HepG2 (cell line): ENCODE results near the gene ZCCHC24. TPM values are rescaled to one million over a fixed set of nuclear protein-coding genes. Genes with fewer than 3 reads are reported as not detected.
A peak's percentile ranks its signal among the peaks of the same experiment; 100 is the strongest.

Experiments used
- ADNP ChIP-seq: sonication (generic); formaldehyde crosslinking; IDR thresholded peaks from 2 replicates; pipeline ENCODE4 v1.4.0; 2020; ENCODE audit warnings: missing genetic modification reagents
- CAMTA2 ChIP-seq: sonication (generic); formaldehyde crosslinking; IDR thresholded peaks from 2 replicates; pipeline ENCODE4 v1.4.0; 2020; ENCODE audit warnings: mild to moderate bottlenecking, missing genetic modification reagents, borderline replicate concordance
- CEBPG ChIP-seq: IDR thresholded peaks from 2 replicates; pipeline ENCODE4 v1.6.1; 2016
- HOXA9 ChIP-seq: sonication (generic); formaldehyde crosslinking; IDR thresholded peaks from 2 replicates; pipeline ENCODE4 v1.8.1; 2022; ENCODE audit warnings: missing genetic modification reagents, mild to moderate bottlenecking, moderate library complexity, borderline replicate concordance
- KLF13 ChIP-seq: sonication (generic); formaldehyde crosslinking; IDR thresholded peaks from 2 replicates; pipeline ENCODE4 v1.4.0; 2020; ENCODE audit warnings: mild to moderate bottlenecking, missing genetic modification reagents
- MAFF ChIP-seq: IDR thresholded peaks from 2 replicates; pipeline ENCODE4 v1.6.1; 2011; ENCODE audit warnings: low read depth, low read length, improper control_type of control experiment
- NR2C2 ChIP-seq: sonication (generic); formaldehyde crosslinking; IDR thresholded peaks from 2 replicates; pipeline ENCODE4 v1.4.0; 2020; ENCODE audit warnings: missing genetic modification reagents, mild to moderate bottlenecking, moderate library complexity, borderline replicate concordance
- PAWR ChIP-seq: sonication (generic); formaldehyde crosslinking; IDR thresholded peaks from 2 replicates; pipeline ENCODE4 v1.4.0; 2020; ENCODE audit warnings: missing genetic modification reagents, mild to moderate bottlenecking, borderline replicate concordance
- RBAK ChIP-seq: sonication (generic); formaldehyde crosslinking; IDR thresholded peaks from 2 replicates; pipeline ENCODE4 v1.5.1; 2020; ENCODE audit warnings: mild to moderate bottlenecking, missing genetic modification reagents
- RNF2 ChIP-seq: fragments of 450-650 bp; conservative IDR thresholded peaks from 2 replicates; pipeline ENCODE4 v1.6.1; 2016; ENCODE audit warnings: low read depth
- SP4 ChIP-seq: sonication (generic); formaldehyde crosslinking; IDR thresholded peaks from 2 replicates; pipeline ENCODE4 v1.8.1; 2023; ENCODE audit warnings: mild to moderate bottlenecking, missing genetic modification reagents
- STAT5B ChIP-seq: sonication (generic); formaldehyde crosslinking; IDR thresholded peaks from 2 replicates; pipeline ENCODE4 v1.4.0; 2020; ENCODE audit warnings: missing genetic modification reagents
- YEATS4 ChIP-seq: sonication (generic); formaldehyde crosslinking; IDR thresholded peaks from 2 replicates; pipeline ENCODE4 v1.4.0; 2020; ENCODE audit warnings: missing genetic modification reagents, borderline replicate concordance
- ZNF614 ChIP-seq: IDR thresholded peaks from 2 replicates; pipeline ENCODE4 v1.6.1; 2018; ENCODE audit warnings: missing biosample characterization, missing genetic modification reagents, inconsistent platforms, borderline replicate concordance
- ZNF660 ChIP-seq: sonication (generic); formaldehyde crosslinking; IDR thresholded peaks from 2 replicates; pipeline ENCODE4 v1.5.1; 2020; ENCODE audit warnings: mild to moderate bottlenecking, low read depth, missing genetic modification reagents, borderline replicate concordance
- ZNF777 ChIP-seq: sonication (generic); formaldehyde crosslinking; IDR thresholded peaks from 2 replicates; pipeline ENCODE4 v1.4.0; 2020; ENCODE audit warnings: missing genetic modification reagents
- ZNF780A ChIP-seq: sonication (generic); formaldehyde crosslinking; IDR thresholded peaks from 2 replicates; pipeline ENCODE4 v1.8.0; 2022; ENCODE audit warnings: mild to moderate bottlenecking, missing genetic modification reagents, moderate library complexity
- polyA plus RNA-seq, 8 experiments: library from polyadenylated mRNA; depleted of rRNA in 3 of 8; stranded (reverse) in 7 of 8; unstranded in 1 of 8; fragments of >200 nt; fragmentation: Illumina TruSeq in 4 of 8; extraction: Trizol in 4 of 8; gene quantifications; 2 replicates each; pipeline versions ENCODE4 v1.2.1 to v1.2.3, GENCODE V29; 2011 to 2016; ENCODE audit warnings: low read depth in 4 of 8, missing spikeins in 1 of 8, mixed read lengths in 1 of 8; ENCODE audit not compliant: insufficient read depth in 1 of 8
- total RNA-seq, 5 experiments: library from RNA; depleted of rRNA; stranded (reverse); fragments of >200 nt; fragmentation: Illumina TruSeq; extraction: Trizol; gene quantifications; 2 replicates each; pipeline ENCODE4 v1.2.3, GENCODE V29; 2016; ENCODE audit warnings: low read depth in 1 of 5
- TF ChIP-seq, protein P1 (sequence below): sonication (generic); formaldehyde crosslinking; IDR thresholded peaks from 2 replicates; pipeline ENCODE4 v1.8.0; 2022; ENCODE audit warnings: missing genetic modification reagents, mild to moderate bottlenecking, moderate library complexity, borderline replicate concordance
- TF ChIP-seq, protein P2 (sequence below): sonication (generic); formaldehyde crosslinking; IDR thresholded peaks from 2 replicates; pipeline ENCODE4 v1.4.0; 2020; ENCODE audit warnings: missing genetic modification reagents
- TF ChIP-seq, protein P3 (sequence below): sonication (generic); formaldehyde crosslinking; IDR thresholded peaks from 2 replicates; pipeline ENCODE4 v1.5.1; 2020; ENCODE audit warnings: missing genetic modification reagents, mild to moderate bottlenecking, borderline replicate concordance
- TF ChIP-seq, protein P4 (sequence below): sonication (generic); formaldehyde crosslinking; IDR thresholded peaks from 2 replicates; pipeline ENCODE4 v1.4.0; 2020; ENCODE audit warnings: missing genetic modification reagents

ZCCHC24 gene
- total and polyA plus RNA-seq, 2 of the 13 experiments (the other 11 are each of a cell fraction or from before 2014, with no cell fraction given): 3.1 to 7.9 TPM

DNA sequence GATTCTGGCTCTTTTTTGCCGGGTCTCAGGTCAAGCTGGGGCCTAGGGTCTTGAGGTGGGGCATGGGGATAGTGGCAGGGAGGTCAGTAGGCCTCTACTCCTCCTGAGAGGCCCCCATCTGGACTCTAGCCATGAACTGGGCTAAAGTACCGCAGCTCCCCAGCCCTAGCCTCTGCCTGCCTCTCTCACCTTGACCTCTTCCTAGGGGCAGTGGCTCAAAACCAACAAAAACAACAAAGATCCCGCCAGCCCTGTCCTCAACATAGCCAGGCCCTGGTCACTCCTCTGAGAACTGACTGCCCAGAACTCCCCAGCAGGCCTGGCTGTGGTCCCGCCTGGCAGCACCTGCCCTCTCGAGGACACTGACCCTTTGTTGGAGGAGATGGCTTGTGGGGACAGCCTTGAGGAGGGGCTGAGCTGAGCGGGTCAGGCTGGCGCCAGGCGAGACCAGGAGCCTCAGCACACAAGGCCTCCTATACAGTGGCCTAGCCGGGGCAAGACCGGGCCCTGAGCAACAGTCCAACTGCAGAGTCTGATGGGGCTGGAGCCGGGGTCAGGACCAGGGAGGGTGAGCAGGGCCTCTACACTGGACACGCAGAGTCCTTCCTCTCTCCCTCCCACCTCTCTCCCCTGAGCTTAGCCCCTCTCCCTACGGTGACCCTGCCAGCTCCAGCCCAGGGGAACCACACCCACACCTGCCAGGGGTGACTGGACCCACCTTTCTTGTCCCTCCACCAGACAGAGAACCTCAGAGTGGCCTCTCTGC is 109.8 kb downstream of the ZCCHC24 start (continued):
- TF ChIP-seq, protein P1, sequence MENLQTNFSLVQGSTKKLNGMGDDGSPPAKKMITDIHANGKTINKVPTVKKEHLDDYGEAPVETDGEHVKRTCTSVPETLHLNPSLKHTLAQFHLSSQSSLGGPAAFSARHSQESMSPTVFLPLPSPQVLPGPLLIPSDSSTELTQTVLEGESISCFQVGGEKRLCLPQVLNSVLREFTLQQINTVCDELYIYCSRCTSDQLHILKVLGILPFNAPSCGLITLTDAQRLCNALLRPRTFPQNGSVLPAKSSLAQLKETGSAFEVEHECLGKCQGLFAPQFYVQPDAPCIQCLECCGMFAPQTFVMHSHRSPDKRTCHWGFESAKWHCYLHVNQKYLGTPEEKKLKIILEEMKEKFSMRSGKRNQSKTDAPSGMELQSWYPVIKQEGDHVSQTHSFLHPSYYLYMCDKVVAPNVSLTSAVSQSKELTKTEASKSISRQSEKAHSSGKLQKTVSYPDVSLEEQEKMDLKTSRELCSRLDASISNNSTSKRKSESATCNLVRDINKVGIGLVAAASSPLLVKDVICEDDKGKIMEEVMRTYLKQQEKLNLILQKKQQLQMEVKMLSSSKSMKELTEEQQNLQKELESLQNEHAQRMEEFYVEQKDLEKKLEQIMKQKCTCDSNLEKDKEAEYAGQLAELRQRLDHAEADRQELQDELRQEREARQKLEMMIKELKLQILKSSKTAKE (CRISPR knock-in tag): peak; percentile 98
- TF ChIP-seq RBAK (CRISPR knock-in tag) (no peak), HOXA9 (no peak), ZNF614 (peak; percentile 93), NR2C2 (CRISPR knock-in tag) (peak; percentile 91), SP4 (CRISPR knock-in tag) (0 out of 2 replicates have a peak, but pooled peaks have one; percentile 57), MAFF (no peak), ZNF780A (CRISPR knock-in tag) (peak; percentile 44; the same call in 1 of the 2 replicates), PAWR (CRISPR knock-in tag) (no peak), STAT5B (CRISPR knock-in tag) (no peak), KLF13 (CRISPR knock-in tag) (no peak), CEBPG (CRISPR knock-in tag) (peak; percentile 20; the same call in 1 of the 2 replicates), YEATS4 (CRISPR knock-in tag) (no peak; the same call in 1 of the 2 replicates), ADNP (CRISPR knock-in tag) (no peak), RNF2 (peak; percentile 59; the same call in 1 of the 2 replicates), ZNF660 (CRISPR knock-in tag) (no peak), ZNF777 (CRISPR knock-in tag) (no peak), CAMTA2 (no peak)
- TF ChIP-seq, protein P2, sequence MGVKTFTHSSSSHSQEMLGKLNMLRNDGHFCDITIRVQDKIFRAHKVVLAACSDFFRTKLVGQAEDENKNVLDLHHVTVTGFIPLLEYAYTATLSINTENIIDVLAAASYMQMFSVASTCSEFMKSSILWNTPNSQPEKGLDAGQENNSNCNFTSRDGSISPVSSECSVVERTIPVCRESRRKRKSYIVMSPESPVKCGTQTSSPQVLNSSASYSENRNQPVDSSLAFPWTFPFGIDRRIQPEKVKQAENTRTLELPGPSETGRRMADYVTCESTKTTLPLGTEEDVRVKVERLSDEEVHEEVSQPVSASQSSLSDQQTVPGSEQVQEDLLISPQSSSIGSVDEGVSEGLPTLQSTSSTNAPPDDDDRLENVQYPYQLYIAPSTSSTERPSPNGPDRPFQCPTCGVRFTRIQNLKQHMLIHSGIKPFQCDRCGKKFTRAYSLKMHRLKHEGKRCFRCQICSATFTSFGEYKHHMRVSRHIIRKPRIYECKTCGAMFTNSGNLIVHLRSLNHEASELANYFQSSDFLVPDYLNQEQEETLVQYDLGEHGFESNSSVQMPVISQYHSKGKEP (CRISPR knock-in tag): 0 out of 2 replicates have a peak, but pooled peaks have one; percentile 30
- TF ChIP-seq, protein P3, sequence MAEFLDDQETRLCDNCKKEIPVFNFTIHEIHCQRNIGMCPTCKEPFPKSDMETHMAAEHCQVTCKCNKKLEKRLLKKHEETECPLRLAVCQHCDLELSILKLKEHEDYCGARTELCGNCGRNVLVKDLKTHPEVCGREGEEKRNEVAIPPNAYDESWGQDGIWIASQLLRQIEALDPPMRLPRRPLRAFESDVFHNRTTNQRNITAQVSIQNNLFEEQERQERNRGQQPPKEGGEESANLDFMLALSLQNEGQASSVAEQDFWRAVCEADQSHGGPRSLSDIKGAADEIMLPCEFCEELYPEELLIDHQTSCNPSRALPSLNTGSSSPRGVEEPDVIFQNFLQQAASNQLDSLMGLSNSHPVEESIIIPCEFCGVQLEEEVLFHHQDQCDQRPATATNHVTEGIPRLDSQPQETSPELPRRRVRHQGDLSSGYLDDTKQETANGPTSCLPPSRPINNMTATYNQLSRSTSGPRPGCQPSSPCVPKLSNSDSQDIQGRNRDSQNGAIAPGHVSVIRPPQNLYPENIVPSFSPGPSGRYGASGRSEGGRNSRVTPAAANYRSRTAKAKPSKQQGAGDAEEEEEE (CRISPR knock-in tag): no peak
- TF ChIP-seq, protein P4, sequence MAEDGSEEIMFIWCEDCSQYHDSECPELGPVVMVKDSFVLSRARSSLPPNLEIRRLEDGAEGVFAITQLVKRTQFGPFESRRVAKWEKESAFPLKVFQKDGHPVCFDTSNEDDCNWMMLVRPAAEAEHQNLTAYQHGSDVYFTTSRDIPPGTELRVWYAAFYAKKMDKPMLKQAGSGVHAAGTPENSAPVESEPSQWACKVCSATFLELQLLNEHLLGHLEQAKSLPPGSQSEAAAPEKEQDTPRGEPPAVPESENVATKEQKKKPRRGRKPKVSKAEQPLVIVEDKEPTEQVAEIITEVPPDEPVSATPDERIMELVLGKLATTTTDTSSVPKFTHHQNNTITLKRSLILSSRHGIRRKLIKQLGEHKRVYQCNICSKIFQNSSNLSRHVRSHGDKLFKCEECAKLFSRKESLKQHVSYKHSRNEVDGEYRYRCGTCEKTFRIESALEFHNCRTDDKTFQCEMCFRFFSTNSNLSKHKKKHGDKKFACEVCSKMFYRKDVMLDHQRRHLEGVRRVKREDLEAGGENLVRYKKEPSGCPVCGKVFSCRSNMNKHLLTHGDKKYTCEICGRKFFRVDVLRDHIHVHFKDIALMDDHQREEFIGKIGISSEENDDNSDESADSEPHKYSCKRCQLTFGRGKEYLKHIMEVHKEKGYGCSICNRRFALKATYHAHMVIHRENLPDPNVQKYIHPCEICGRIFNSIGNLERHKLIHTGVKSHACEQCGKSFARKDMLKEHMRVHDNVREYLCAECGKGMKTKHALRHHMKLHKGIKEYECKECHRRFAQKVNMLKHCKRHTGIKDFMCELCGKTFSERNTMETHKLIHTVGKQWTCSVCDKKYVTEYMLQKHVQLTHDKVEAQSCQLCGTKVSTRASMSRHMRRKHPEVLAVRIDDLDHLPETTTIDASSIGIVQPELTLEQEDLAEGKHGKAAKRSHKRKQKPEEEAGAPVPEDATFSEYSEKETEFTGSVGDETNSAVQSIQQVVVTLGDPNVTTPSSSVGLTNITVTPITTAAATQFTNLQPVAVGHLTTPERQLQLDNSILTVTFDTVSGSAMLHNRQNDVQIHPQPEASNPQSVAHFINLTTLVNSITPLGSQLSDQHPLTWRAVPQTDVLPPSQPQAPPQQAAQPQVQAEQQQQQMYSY: no peak; the same call in 1 of the 2 replicates
